ENCODE results near the gene FANCC.

DNA sequence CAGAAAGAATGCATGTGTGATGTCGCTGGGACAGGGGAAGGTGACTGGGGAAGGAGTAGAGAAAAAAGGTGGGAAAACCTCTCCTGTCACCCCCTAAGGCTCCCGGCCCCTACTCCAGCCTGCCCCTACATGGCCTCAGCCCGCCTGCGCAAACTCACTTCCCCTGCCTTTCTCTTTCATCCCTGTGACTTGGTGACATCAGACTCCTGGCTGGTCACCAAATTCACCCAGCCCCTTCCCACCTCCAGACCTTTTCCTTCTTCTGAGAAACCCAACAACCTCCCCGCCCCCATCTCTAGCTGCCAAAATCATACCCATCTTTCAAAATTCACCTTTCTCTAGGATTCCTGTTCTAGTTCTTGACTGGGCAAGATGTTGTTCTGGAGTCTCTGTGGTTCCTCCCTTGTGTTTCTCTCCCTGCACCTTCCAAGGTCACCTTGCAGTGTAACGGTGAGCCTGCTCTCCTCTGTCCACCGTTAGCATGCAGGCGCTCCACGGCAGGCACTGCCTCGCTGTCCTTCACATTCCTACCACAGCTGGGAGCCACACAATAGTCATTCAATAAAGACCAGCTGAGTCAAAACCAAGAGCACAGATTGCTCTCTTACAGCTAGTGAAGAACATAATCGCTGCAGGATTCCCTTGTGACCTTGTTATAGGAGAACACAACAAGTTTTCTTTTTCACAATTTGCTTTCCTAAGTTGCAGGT is 134.5 kb downstream of the FANCC start:
- TF ChIP-seq CTCF (IDR thresholded peaks at IDR 0.05 in 2 of 3, conservative IDR thresholded peaks at IDR 0.05 in 1 of 3; ENCODE audit: borderline replicate concordance in 1 of 3, insufficient read depth in 1 of 3, low read depth in 2 of 3, low read length in 2 of 3) = peak in 2 of 3 experiments; percentile 33 to 38; a peak in 3 of 6 replicates
- no peak for TF ChIP-seq SRF (IDR thresholded peaks at IDR 0.05; ENCODE audit: low read depth)
- TF ChIP-seq POLR2A (IDR thresholded peaks at IDR 0.05; ENCODE audit: borderline replicate concordance, extremely low read depth, insufficient read depth, insufficient read length) = no peak
- TF ChIP-seq POLR2AphosphoS5 (IDR thresholded peaks at IDR 0.05; ENCODE audit: low read depth, low read length) = no peak
- TF ChIP-seq, protein P1, sequence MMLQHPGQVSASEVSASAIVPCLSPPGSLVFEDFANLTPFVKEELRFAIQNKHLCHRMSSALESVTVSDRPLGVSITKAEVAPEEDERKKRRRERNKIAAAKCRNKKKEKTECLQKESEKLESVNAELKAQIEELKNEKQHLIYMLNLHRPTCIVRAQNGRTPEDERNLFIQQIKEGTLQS (IDR thresholded peaks at IDR 0.05) = no peak
- TF ChIP-seq EZH2 (IDR thresholded peaks at IDR 0.05) = no peak
- no peak for TF ChIP-seq YY1 (IDR thresholded peaks at IDR 0.05; ENCODE audit: extremely low read depth, insufficient replicate concordance, low read depth, low read length)
- no peak for TF ChIP-seq TCF7L2 (IDR thresholded peaks at IDR 0.05; ENCODE audit: borderline replicate concordance, extremely low read depth, insufficient read depth, insufficient read length)
- no peak for TF ChIP-seq RAD21 (IDR thresholded peaks at IDR 0.05; ENCODE audit: low read depth)
- TF ChIP-seq ZNF274 (IDR thresholded peaks at IDR 0.05; ENCODE audit: low read depth, low read length) = no peak
- no peak for TF ChIP-seq EGR1 (IDR thresholded peaks at IDR 0.05; ENCODE audit: low read depth)
- no peak for TF ChIP-seq CEBPB (IDR thresholded peaks at IDR 0.05; ENCODE audit: low read depth)
- TF ChIP-seq, protein P2, sequence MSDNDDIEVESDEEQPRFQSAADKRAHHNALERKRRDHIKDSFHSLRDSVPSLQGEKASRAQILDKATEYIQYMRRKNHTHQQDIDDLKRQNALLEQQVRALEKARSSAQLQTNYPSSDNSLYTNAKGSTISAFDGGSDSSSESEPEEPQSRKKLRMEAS (IDR thresholded peaks at IDR 0.05) = no peak
- TF ChIP-seq SP1 (IDR thresholded peaks at IDR 0.05; ENCODE audit: low read depth) = no peak
